Measurements from ENCODE around the gene DCTPP1.

- TF ChIP-seq CTCF (IDR thresholded peaks at IDR 0.05; ENCODE audit: low read length) (no peak), EZH2 (IDR thresholded peaks at IDR 0.05; ENCODE audit: borderline replicate concordance, low read length) (no peak)
These were observed 8.8 kb downstream of the DCTPP1 start for GRCh38 chr16:30421010-30421409.

All from OCI-LY1 (cell line).